ENCODE measurements around the gene CAMSAP2.

Gene CAMSAP2

GRCh38 chr1:200849430-200849829 lies 110.7 kb downstream of the CAMSAP2 start:
- no peak for DNase-seq (ENCODE audit: low read depth)

GRCh38 chr1:200850554-200850953 lies 111.9 kb downstream of the CAMSAP2 start:
- DNase-seq (ENCODE audit: low read depth) = peak; percentile 25

DNA sequence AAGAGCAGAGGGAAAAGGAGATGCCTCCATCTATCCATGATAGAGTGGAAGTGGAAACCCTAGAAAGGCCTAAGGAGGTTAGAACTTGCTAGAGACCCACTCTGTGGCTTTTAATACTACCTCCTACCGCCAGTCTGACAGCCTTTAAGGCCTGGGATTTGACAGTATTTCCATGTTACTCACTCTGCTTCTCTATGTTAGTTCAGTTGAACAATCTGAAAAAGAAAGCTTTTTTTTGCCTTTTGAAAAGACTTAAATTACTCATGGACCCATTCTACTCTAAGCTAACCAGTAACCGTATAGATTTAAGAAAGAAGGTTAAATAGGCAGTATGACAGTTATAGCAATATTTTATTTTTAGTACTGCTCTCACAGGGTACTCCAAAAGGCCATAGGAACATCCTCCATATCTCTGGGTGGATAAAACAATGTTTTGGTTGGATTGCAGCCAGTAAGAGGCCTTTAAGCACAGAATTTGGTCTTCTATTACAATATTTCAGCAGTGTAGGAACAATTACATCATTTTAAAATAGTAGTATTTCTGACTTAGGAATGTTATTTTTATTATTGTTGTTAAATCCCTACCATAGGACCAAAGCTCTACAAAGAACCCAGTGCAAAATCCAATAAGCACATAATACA lies 118.1 kb downstream of the CAMSAP2 start:
- peak; percentile 27 for DNase-seq (ENCODE audit: low read depth)

DNA sequence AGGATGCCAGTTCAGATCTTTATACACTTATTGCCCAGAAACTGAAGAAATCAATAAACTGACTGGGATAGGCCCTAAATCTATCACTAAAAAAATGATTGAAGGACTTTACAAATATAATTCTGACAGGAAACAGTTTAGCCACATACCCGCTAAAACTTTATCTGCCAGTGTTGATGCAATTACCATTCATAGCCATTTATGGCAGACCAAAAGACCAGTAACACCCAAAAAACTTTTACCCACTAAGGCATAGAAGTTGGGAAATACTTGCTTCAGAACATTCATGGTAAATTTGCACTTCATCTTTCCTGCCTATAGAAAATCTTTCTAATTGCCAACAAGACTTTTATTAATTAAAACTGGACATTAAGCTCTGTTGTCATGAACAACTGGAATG lies 119.1 kb downstream of the CAMSAP2 start:
- DNase-seq (ENCODE audit: low read depth) = no peak

GRCh38 chr1:200861937-200862647 lies 123.4 kb downstream of the CAMSAP2 start:
- no peak for DNase-seq (ENCODE audit: low read depth)

GRCh38 chr1:200862713-200863415 lies 124.2 kb downstream of the CAMSAP2 start:
- DNase-seq (ENCODE audit: low read depth) = no peak

DNA sequence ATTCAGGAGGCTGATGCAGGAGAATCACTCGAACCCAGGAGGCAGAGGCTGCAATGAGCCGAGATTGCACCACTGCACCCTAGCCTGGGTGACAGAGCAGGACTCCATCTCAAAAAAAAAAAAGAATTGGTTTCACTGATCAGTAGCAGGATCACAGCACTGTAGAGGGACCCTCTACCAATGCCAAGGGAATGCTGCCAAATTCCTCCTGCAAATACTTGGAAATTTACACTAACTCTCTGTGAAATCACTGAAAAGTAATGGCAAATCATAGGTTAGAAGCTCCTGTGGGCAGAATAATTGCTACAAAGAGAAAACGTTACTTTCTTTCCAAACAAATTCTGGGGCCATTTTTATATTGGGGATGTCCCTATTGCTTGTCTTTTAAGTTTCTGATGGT lies 127.4 kb downstream of the CAMSAP2 start:
- DNase-seq (ENCODE audit: low read depth) = no peak

DNA sequence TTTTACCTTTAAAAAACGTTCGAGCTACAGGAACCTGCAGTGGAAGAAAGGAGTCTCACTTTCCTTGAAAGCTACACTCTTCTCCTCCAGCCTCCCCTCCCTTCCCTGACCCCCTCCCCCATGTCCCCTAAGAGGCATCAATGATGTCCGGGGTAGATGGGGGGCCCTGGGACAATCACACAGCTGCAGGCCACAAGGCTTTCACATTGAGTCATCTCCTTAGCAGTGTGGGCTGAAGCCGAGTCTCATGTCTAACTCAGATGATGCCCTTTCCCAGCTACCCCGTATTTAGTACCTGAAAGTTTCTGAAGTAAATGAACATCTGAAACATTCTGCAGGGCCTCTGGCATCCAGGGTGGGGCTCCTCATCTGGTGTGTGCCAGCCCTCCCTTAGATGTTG lies 127.8 kb downstream of the CAMSAP2 start:
- no peak for DNase-seq (ENCODE audit: low read depth)

GRCh38 chr1:200867018-200867811 lies 128.5 kb downstream of the CAMSAP2 start:
- DNase-seq (ENCODE audit: low read depth) = no peak

GRCh38 chr1:200869376-200869752 lies 130.7 kb downstream of the CAMSAP2 start:
- DNase-seq (ENCODE audit: low read depth) = no peak

- DNase-seq (ENCODE audit: low read depth) = no peak
These were observed 131.2 kb downstream of the CAMSAP2 start for GRCh38 chr1:200869753-200870391.

- DNase-seq (ENCODE audit: low read depth) = no peak
These were observed 133.9 kb downstream of the CAMSAP2 start, which contains the start of gene GPR25 for GRCh38 chr1:200872446-200873115. Gene GPR25, plus strand, starts transcription at chr1:200872981. Its CDS starts 57 bp downstream, at chr1:200873038.

DNA sequence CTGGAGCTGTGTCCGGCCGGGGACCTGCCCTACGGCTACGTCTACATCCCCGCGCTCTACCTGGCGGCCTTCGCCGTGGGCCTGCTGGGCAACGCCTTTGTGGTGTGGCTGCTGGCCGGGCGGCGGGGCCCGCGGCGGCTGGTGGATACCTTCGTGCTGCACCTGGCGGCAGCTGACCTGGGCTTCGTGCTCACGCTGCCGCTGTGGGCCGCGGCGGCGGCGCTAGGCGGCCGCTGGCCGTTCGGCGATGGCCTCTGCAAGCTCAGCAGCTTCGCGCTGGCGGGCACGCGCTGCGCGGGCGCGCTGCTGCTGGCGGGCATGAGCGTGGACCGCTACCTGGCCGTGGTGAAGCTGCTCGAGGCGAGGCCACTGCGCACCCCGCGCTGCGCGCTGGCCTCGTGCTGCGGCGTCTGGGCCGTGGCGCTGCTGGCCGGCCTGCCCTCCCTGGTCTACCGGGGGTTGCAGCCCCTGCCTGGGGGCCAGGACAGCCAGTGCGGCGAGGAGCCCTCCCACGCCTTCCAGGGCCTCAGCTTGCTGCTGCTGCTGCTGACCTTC lies 134.5 kb downstream of the CAMSAP2 start:
- DNase-seq (ENCODE audit: low read depth) = no peak

DNA sequence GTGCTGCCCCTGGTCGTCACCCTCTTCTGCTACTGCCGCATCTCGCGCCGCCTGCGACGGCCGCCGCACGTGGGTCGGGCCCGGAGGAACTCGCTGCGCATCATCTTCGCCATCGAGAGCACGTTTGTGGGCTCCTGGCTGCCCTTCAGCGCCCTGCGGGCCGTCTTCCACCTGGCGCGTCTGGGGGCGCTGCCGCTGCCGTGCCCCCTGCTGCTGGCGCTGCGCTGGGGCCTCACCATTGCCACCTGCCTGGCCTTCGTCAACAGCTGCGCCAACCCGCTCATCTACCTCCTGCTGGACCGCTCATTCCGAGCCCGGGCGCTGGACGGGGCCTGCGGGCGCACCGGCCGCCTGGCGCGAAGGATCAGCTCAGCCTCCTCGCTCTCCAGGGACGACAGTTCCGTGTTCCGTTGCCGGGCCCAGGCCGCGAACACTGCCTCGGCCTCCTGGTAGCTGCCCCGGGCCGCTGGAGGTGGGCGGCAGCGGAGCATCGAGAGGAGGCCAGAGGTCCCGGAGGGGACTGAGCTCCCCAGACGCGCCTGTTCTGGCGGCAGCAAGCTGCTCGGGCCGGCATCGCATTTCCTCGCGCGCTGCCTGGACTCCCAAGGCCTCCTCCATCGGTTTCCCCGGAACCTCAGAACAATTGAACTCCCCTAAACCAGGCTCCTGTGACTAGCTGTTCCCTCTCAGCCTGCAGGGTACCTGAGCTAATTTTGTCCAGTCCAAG lies 135.1 kb downstream of the CAMSAP2 start:
- DNase-seq (ENCODE audit: low read depth) = no peak

GRCh38 chr1:200874694-200875093 lies 136.0 kb downstream of the CAMSAP2 start:
- no peak for DNase-seq (ENCODE audit: low read depth)

DNA sequence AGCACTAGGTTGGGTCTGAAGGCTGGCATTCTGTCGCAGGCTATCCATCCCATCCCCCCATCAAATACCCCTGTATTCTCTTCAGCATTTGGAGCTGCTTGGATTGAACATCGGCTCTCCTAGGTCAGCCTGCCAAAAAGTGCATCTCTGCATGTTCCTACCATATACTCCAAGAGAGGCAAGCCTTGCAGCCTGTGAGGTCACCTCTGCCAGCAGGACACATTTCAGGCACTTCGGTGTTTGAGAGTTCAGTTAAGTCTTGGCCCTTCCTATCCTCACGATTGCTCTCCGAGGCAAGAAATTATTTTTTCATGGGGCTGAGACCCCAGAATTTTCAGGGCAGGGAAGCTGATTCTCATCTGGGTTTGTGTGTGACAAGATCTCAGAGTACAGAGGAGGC lies 136.7 kb downstream of the CAMSAP2 start:
- no peak for DNase-seq (ENCODE audit: low read depth)

- no peak for DNase-seq (ENCODE audit: low read depth)
These were observed 138.3 kb downstream of the CAMSAP2 start for GRCh38 chr1:200877010-200877409.

DNA sequence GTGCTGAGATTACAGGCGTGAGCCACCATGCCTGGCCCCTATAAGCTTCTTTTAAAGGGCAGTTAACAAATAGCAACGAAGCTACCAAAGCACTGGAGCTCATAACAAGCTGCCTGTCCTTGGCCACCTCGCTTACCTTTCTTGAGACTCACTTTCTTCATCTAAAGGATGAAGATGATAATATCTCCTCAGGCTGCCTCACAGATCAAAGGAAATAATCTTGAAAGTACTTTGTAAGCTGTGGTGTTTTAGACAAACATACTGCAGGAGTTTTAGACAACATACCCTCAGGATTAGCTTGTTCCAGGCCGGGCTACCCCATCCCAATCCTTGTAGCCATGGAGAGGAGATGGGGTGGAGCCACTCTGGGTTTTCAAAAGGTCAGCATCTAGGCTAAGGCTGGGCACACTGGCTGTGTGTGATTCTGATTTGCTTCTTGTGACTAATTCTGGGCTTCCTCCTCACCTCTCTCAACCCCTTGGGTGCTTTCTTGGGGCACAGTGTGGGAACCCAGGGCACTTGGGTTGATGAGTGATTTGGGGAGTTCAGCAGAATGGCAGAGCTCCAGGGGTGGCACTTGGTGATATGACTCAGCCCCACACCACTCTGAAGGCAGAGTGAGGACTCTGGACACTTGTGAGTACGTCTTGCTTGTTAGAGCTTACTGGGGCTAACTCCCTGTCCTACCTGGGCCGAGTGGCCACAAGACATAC lies 139.3 kb downstream of the CAMSAP2 start:
- no peak for DNase-seq (ENCODE audit: low read depth)

GRCh38 chr1:200880212-200880611 lies 141.5 kb downstream of the CAMSAP2 start:
- DNase-seq (ENCODE audit: low read depth) = no peak

DNA sequence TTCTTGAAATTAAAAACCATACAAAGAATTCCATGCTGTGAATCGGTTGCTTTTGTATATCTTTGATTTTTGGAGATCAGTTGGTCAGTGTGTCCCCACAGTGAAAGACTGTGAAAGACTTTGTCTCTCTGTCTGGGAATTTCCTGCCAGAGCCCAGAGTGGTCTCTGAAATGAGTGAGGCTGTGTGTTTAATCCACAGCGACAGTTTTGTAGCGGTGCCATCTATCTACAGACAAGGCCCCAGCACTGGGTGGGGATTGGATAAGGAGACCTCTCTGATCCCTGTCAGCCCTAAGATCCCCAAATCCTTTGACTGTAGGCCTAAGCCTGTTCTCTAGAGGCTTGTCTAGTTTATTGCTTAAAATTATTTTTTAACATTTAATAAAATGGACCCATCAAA lies 144.4 kb downstream of the CAMSAP2 start:
- no peak for DNase-seq (ENCODE audit: low read depth)
